HCT116 (cell line): ENCODE data around the gene ALDH1A1. TPM values are rescaled to one million over a fixed set of nuclear protein-coding genes. Genes with fewer than 3 reads are reported as not detected.

Experiments used
- ATAC-seq: fragments of 200-7000 bp; cut with Tn5 transposase; 2 replicates; pipeline ENCODE4 v1.9.1; 2020; ENCODE audit warnings: mild to moderate bottlenecking, moderate library complexity
- BruUV-seq: library from RNA; stranded (reverse); fragments of 400-500 nt; replicated peaks from 2 replicates; lab custom pipeline; 2021; lab: Mats Ljungman, UMichigan
- CTCF ChIA-PET: fragments of 300-600 bp; sonication (Branson Sonifier 250); formaldehyde crosslinking; loops from one replicate; lab custom pipeline; 2021; ENCODE audit warnings: antibody characterized with exemption; lab: Charles Lee
- POLR2A ChIA-PET: fragments of 300-600, 350-600 bp; sonication (Branson Sonifier 250); formaldehyde crosslinking; loops from one replicate; lab custom pipeline; 2021; ENCODE audit warnings: antibody characterized with exemption; lab: Charles Lee
- RAD21 ChIA-PET, 2 experiments: fragments of 300-600 bp; sonication (Branson Sonifier 250); formaldehyde crosslinking; loops; one replicate each; lab custom pipeline; 2023; ENCODE audit warnings: low total read pairs in 2 of 2; ENCODE audit not compliant: uncharacterized antibody in 2 of 2, unreplicated experiment in 2 of 2, low non-redundant PET in 1 of 2; lab: Charles Lee
- DNase-seq: peaks from one replicate; pipeline ENCODE4 v3.0.0-alpha.2; 2010; ENCODE audit warnings: low read depth, low spot score
- H2AFZ ChIP-seq: fragments of 200-600 bp; shearing (Covaris generic), sonication (generic); 2 replicates; pipeline ENCODE4 v1.6.1; 2017; ENCODE audit warnings: low read depth, mixed run types, mixed read lengths, antibody characterized with exemption, low read length; ENCODE audit not compliant: poor library complexity, severe bottlenecking
- H3K27ac ChIP-seq: 2 replicates; pipeline ENCODE4 v1.5.1; 2012; ENCODE audit warnings: low read depth, low read length
- H3K27me3 ChIP-seq: fragments of 200-600 bp; sonication (generic); 2 replicates; pipeline ENCODE4 v1.6.1; 2016; ENCODE audit warnings: mixed run types, low read length, mixed read lengths; ENCODE audit not compliant: insufficient read depth
- H3K36me3 ChIP-seq, 2 experiments: fragments of 200-500 bp in 1 of 2; fragments of 200-600 bp in 1 of 2; sonication (Bioruptor generic) in 1 of 2; sonication (generic) in 1 of 2; 2 replicates each; pipeline versions ENCODE4 v1.5.1 to v1.6.1; 2014 to 2016; ENCODE audit warnings: low read length in 2 of 2, inconsistent platforms in 1 of 2, mixed read lengths in 1 of 2, mixed run types in 1 of 2; ENCODE audit not compliant: insufficient read depth in 2 of 2, control insufficient read depth in 1 of 2
- H3K4me1 ChIP-seq, 2 experiments: fragments of 200-600 bp in 1 of 2; sonication (generic) in 1 of 2; 2 replicates each; pipeline versions ENCODE4 v1.5.1 to v1.6.1; 2012 to 2017; ENCODE audit warnings: low read length in 2 of 2, inconsistent platforms in 1 of 2, mild to moderate bottlenecking in 1 of 2, mixed read lengths in 1 of 2, mixed run types in 1 of 2, moderate library complexity in 1 of 2; ENCODE audit not compliant: insufficient read depth in 2 of 2, control insufficient read depth in 1 of 2
- H3K4me2 ChIP-seq: fragments of 200-600 bp; sonication (generic); 2 replicates; pipeline ENCODE4 v1.6.1; 2017; ENCODE audit warnings: mixed run types, low read length, mixed read lengths
- H3K4me3 ChIP-seq, 2 experiments: fragments of 200-600 bp in 1 of 2; sonication (generic) in 1 of 2; replicated peaks in 1 of 2; 2 replicates each; pipeline ENCODE4 v1.5.1; 2011 to 2016; ENCODE audit warnings: low read length in 2 of 2, control low read depth in 1 of 2, low read depth in 1 of 2, mild to moderate bottlenecking in 1 of 2, mixed read lengths in 1 of 2, mixed run types in 1 of 2
- H3K79me2 ChIP-seq: fragments of 200-600 bp; sonication (generic); 2 replicates; pipeline ENCODE4 v1.6.1; 2017; ENCODE audit warnings: mild to moderate bottlenecking, mixed run types, low read length, moderate library complexity, mixed read lengths; ENCODE audit not compliant: insufficient read depth
- H3K9ac ChIP-seq: fragments of 200-600 bp; sonication (generic); 2 replicates; pipeline ENCODE4 v1.6.1; 2016; ENCODE audit warnings: low read length, mixed read lengths
- H3K9me2 ChIP-seq: fragments of 200-600 bp; sonication (generic), shearing (Covaris generic); 2 replicates; pipeline ENCODE4 v1.6.1; 2017; ENCODE audit warnings: mixed run types, mild to moderate bottlenecking, moderate library complexity; ENCODE audit not compliant: insufficient read depth
- H3K9me3 ChIP-seq, 2 experiments: fragments of 200-500 bp in 1 of 2; fragments of 200-600 bp in 1 of 2; sonication (Bioruptor generic) in 1 of 2; sonication (generic) in 1 of 2; 2 replicates each; pipeline ENCODE4 v1.6.1; 2014 to 2017; ENCODE audit warnings: low read length in 2 of 2, mixed read lengths in 2 of 2, inconsistent platforms in 1 of 2, low read depth in 1 of 2, mild to moderate bottlenecking in 1 of 2, mixed run types in 1 of 2, moderate library complexity in 1 of 2; ENCODE audit not compliant: control insufficient read depth in 1 of 2, insufficient read depth in 1 of 2
- H4K20me1 ChIP-seq: fragments of 200-600 bp; sonication (generic), shearing (Covaris generic); 2 replicates; pipeline ENCODE4 v1.6.1; 2017; ENCODE audit warnings: mixed run types, mild to moderate bottlenecking, moderate library complexity; ENCODE audit not compliant: insufficient read depth
- ATF3 ChIP-seq: IDR thresholded peaks from 2 replicates; pipeline ENCODE4 v1.6.1; 2012
- CEBPB ChIP-seq: IDR thresholded peaks from 2 replicates; pipeline ENCODE4 v1.6.1; 2012; ENCODE audit warnings: low read depth
- CTCF ChIP-seq, 3 experiments: fragments of 200-600 bp in 1 of 3; sonication (generic) in 1 of 3; IDR thresholded peaks in 2 of 3; conservative IDR thresholded peaks in 1 of 3; 2 replicates each; pipeline ENCODE4 v1.5.1; 2012 to 2017; ENCODE audit warnings: low read depth in 2 of 3, low read length in 2 of 3, antibody characterized with exemption in 1 of 3, borderline replicate concordance in 1 of 3, control low read depth in 1 of 3, mild to moderate bottlenecking in 1 of 3, mixed read lengths in 1 of 3, mixed run types in 1 of 3, moderate library complexity in 1 of 3; ENCODE audit not compliant: insufficient read depth in 1 of 3
- POLR2A ChIP-seq: IDR thresholded peaks from 2 replicates; pipeline ENCODE4 v1.7.0; 2011; ENCODE audit warnings: borderline replicate concordance; ENCODE audit not compliant: insufficient read depth, insufficient read length; ENCODE audit errors: extremely low read depth
- TCF7L2 ChIP-seq: IDR thresholded peaks from 2 replicates; pipeline ENCODE4 v1.7.0; 2011; ENCODE audit warnings: borderline replicate concordance, inconsistent platforms; ENCODE audit not compliant: insufficient read depth, insufficient read length; ENCODE audit errors: extremely low read depth
- intact Hi-C: fragments of 100-400 bp; cut with micrococcal nuclease; formaldehyde crosslinking; loops from 2 replicates; pipeline ENCODE4 v1.10.0; 2022
- total RNA-seq: library from RNA; stranded (reverse); gene quantifications from one replicate; pipeline ENCODE4 v1.2.1, GENCODE V29; 2021; ENCODE audit not compliant: unreplicated experiment

ALDH1A1 gene
- total RNA-seq, 1 experiment from 2014 or later, result 0.44 TPM

- ChIA-PET POLR2A (no interaction called here), RAD21 (no interaction called here)
- Histone ChIP-seq H3K4me2 (no peak overlapping the region), H3K9me3 (no peaks in the 10 kb centered on the region), H3K36me3 (no peaks in the 10 kb centered on the region), H3K27me3 (no peaks in the 10 kb centered on the region), H3K9me2 (no peaks in the 10 kb centered on the region)
- no TSS peak for BruUV-seq
- intact Hi-C loops, result no loop called here
- DNase-seq (no peak), ATAC-seq (no peak)
- no peak for TF ChIP-seq TCF7L2
- no peak for TF ChIP-seq ATF3
- TF ChIP-seq POLR2A, result no peak
- no peak for TF ChIP-seq CEBPB
- no peak for TF ChIP-seq CTCF (IDR thresholded peaks at IDR 0.05 in 2 of 3, conservative IDR thresholded peaks at IDR 0.05 in 1 of 3; ENCODE audit: borderline replicate concordance in 1 of 3, insufficient read depth in 1 of 3, low read depth in 2 of 3, low read length in 2 of 3)
- TF ChIP-seq, all 23 proteins: peak for 0
- H3K27ac ChIP-seq, result no peak overlapping the region
- no peaks in the 10 kb centered on the region for H4K20me1 ChIP-seq
- H3K79me2 ChIP-seq, result no peaks in the 10 kb centered on the region
- H3K4me3 ChIP-seq, result no peak overlapping the region
- no peaks in the 10 kb centered on the region for H3K4me1 ChIP-seq
- no peak overlapping the region for H2AFZ ChIP-seq
- CTCF ChIA-PET, result no interaction called here
- no peak overlapping the region for H3K9ac ChIP-seq
Measured at GRCh38 chr9:72898784-72899733, 53.8 kb downstream of the ALDH1A1 start.
